Osteoblast (primary cell): ENCODE data around the gene PAFAH1B1. TPM values are rescaled to one million over a fixed set of nuclear protein-coding genes. Genes with fewer than 3 reads are reported as not detected.

ENCODE experiments used
- DNase-seq: peaks from one replicate; pipeline ENCODE4 v3.0.0; 2011; ENCODE audit warnings: low spot score, mixed read lengths; ENCODE audit not compliant: insufficient read length; ENCODE audit errors: missing footprints
- H2AFZ ChIP-seq: 2 replicates; pipeline ENCODE4 v1.6.0; 2011; ENCODE audit warnings: mild to moderate bottlenecking, low read length
- H3K27ac ChIP-seq: 2 replicates; pipeline ENCODE4 v1.5.1; 2011; ENCODE audit warnings: mild to moderate bottlenecking, low read depth, low read length, moderate library complexity
- H3K27me3 ChIP-seq: 2 replicates; pipeline ENCODE4 v1.6.0; 2012; ENCODE audit warnings: mild to moderate bottlenecking, control low read depth, inconsistent platforms, low read length, moderate library complexity; ENCODE audit not compliant: insufficient read depth
- H3K36me3 ChIP-seq: 2 replicates; pipeline ENCODE4 v1.5.1; 2011; ENCODE audit warnings: mild to moderate bottlenecking, low read length, control low read depth, moderate library complexity; ENCODE audit not compliant: insufficient read depth
- H3K4me1 ChIP-seq: 2 replicates; pipeline ENCODE4 v1.5.1; 2011; ENCODE audit warnings: mild to moderate bottlenecking, low read length, control low read depth, moderate library complexity; ENCODE audit not compliant: insufficient read depth
- H3K4me2 ChIP-seq: 2 replicates; pipeline ENCODE4 v1.6.0; 2011; ENCODE audit warnings: mild to moderate bottlenecking, low read length; ENCODE audit not compliant: insufficient read depth
- H3K4me3 ChIP-seq: fragments of 200-600 bp; sonication (generic); 3 replicates; pipeline ENCODE4 v1.5.1; 2012; ENCODE audit warnings: mild to moderate bottlenecking, low read length, inconsistent platforms; ENCODE audit not compliant: insufficient read depth
- H3K79me2 ChIP-seq: 2 replicates; pipeline ENCODE4 v1.6.0; 2012; ENCODE audit warnings: mild to moderate bottlenecking, low read length, control low read depth, inconsistent platforms; ENCODE audit not compliant: insufficient read depth
- H3K9me3 ChIP-seq: 2 replicates; pipeline ENCODE4 v1.5.1; 2011; ENCODE audit warnings: low read depth, low read length, control low read depth
- H4K20me1 ChIP-seq: 2 replicates; pipeline ENCODE4 v1.6.0; 2012; ENCODE audit warnings: mild to moderate bottlenecking, low read length, control low read depth; ENCODE audit not compliant: insufficient read depth
- CTCF ChIP-seq: IDR thresholded peaks from 2 replicates; pipeline ENCODE4 v1.5.1; 2011; ENCODE audit warnings: mild to moderate bottlenecking, low read depth, low read length, moderate library complexity; ENCODE audit errors: extremely low read depth
- total RNA-seq: library from RNA; depleted of rRNA; stranded (reverse); fragments of >200 nt; gene quantifications from 2 replicates; pipeline ENCODE4 v1.2.3, GENCODE V29; 2012

Gene PAFAH1B1
- total RNA-seq, 1 donor, result 128 TPM

GRCh38 chr17:2680961-2681360 lies 87.5 kb downstream of the PAFAH1B1 start:
- no peak for TF ChIP-seq CTCF
- Histone ChIP-seq H3K4me1 (peaks cover 11% of the 10 kb centered on the region), H3K9me3 (no peaks in the 10 kb centered on the region), H3K4me3 (no peak overlapping the region), H3K4me2 (no peak overlapping the region), H3K79me2 (peaks cover 50% of the 10 kb centered on the region), H2AFZ (no peak overlapping the region), H3K36me3 (peaks cover 67% of the 10 kb centered on the region), H3K27me3 (no peaks in the 10 kb centered on the region), H3K27ac (no peak overlapping the region), H4K20me1 (peaks cover 12% of the 10 kb centered on the region)
- no peak for DNase-seq

- Histone ChIP-seq H3K36me3 (peaks cover 62% of the 10 kb centered on the region), H3K27ac (no peak overlapping the region)
Observed at GRCh38 chr17:2681650-2682049, 88.2 kb downstream of the PAFAH1B1 start.

GRCh38 chr17:2682176-2682938 lies 88.9 kb downstream of the PAFAH1B1 start:
- Histone ChIP-seq H3K27ac (no peak overlapping the region), H3K4me1 (peaks cover 23% of the 10 kb centered on the region), H2AFZ (no peak overlapping the region), H3K79me2 (peaks cover 39% of the 10 kb centered on the region), H3K4me3 (no peak overlapping the region), H3K9me3 (no peaks in the 10 kb centered on the region), H3K36me3 (peaks cover 58% of the 10 kb centered on the region), H3K4me2 (no peak overlapping the region), H3K27me3 (no peaks in the 10 kb centered on the region), H4K20me1 (peaks cover 18% of the 10 kb centered on the region)
- DNase-seq, result peak; percentile 75
- no peak for TF ChIP-seq CTCF

More at GRCh38 chr17:2681650-2682049, 88.2 kb downstream of the PAFAH1B1 start:
- Histone ChIP-seq H3K4me2 (no peak overlapping the region), H2AFZ (no peak overlapping the region), H3K27me3 (no peaks in the 10 kb centered on the region), H3K79me2 (peaks cover 43% of the 10 kb centered on the region), H3K4me3 (no peak overlapping the region), H3K9me3 (no peaks in the 10 kb centered on the region), H4K20me1 (peaks cover 14% of the 10 kb centered on the region), H3K4me1 (peaks cover 18% of the 10 kb centered on the region)
- TF ChIP-seq CTCF, result no peak
- DNase-seq, result no peak

GRCh38 chr17:2683912-2684311 lies 90.5 kb downstream of the PAFAH1B1 start:
- Histone ChIP-seq H4K20me1 (peaks cover 17% of the 10 kb centered on the region), H3K4me3 (no peak overlapping the region), H3K9me3 (no peaks in the 10 kb centered on the region), H3K27me3 (no peaks in the 10 kb centered on the region), H3K4me1 (peaks cover 23% of the 10 kb centered on the region), H3K4me2 (no peak overlapping the region), H2AFZ (no peak overlapping the region), H3K79me2 (peaks cover 35% of the 10 kb centered on the region), H3K27ac (no peak overlapping the region), H3K36me3 (peaks cover 50% of the 10 kb centered on the region)
- no peak for DNase-seq
- TF ChIP-seq CTCF, result no peak
